ENCODE results near the gene GLDC. TPM values are rescaled to one million over a fixed set of nuclear protein-coding genes. Genes with fewer than 3 reads are reported as not detected.

Gene GLDC
- total and polyA plus RNA-seq, 2 donors (not counting 1 experiment from before 2014, with no cell fraction given) = 0.71 to 0.86 TPM

GRCh38 chr9:6672118-6672517 lies 26.6 kb upstream of the GLDC start:
- intact Hi-C loops (cut with micrococcal nuclease) = no loop called here
- Mint-ChIP-seq H3K9me3 (ENCODE audit: insufficient read depth) (no peaks in the 10 kb centered on the region), H3K4me3 (no peak overlapping the region), H3K27ac (no peak overlapping the region), H3K4me1 (peaks cover 4% of the 10 kb centered on the region), H3K27me3 (no peaks in the 10 kb centered on the region)
- no peak overlapping the region for H3K9ac ChIP-seq (ENCODE audit: low read length)
- no peaks in the 10 kb centered on the region for H3K36me3 ChIP-seq (replicated peaks in 1 of 2; ENCODE audit: control extremely low read depth in 1 of 2, control insufficient read depth in 1 of 2, extremely low read depth in 1 of 2, insufficient read depth in 2 of 2, low read length in 1 of 2)
- no peak overlapping the region for H3K4me2 ChIP-seq (replicated peaks; ENCODE audit: low read depth, low read length, poor library complexity, severe bottlenecking)
- DNase-seq = no peak
- no peak for ATAC-seq (ENCODE audit: low read depth)
- WGBS (ENCODE audit: insufficient coverage) = no CpG with 5 or more reads among the region's 3 CpGs
- ChIA-PET CTCF (interaction anchor here (0.7 to 1.5 kb wide), 3 partner anchors 10 to 105 kb away, joined by 3 read pairs; no protein-coding TSS in a partner anchor), POLR2A (no interaction called here)
- H3K27me3 ChIP-seq (replicated peaks in 1 of 4; ENCODE audit: control extremely low read depth in 1 of 4, control insufficient read depth in 3 of 4, insufficient read depth in 4 of 4, low read length in 3 of 4) = no peaks in the 10 kb centered on the region
- TF ChIP-seq EZH2 (IDR thresholded peaks at IDR 0.05; ENCODE audit: borderline replicate concordance, insufficient read depth, low read depth, low read length, poor library complexity, severe bottlenecking) = no peak
- TF ChIP-seq, protein P1, sequence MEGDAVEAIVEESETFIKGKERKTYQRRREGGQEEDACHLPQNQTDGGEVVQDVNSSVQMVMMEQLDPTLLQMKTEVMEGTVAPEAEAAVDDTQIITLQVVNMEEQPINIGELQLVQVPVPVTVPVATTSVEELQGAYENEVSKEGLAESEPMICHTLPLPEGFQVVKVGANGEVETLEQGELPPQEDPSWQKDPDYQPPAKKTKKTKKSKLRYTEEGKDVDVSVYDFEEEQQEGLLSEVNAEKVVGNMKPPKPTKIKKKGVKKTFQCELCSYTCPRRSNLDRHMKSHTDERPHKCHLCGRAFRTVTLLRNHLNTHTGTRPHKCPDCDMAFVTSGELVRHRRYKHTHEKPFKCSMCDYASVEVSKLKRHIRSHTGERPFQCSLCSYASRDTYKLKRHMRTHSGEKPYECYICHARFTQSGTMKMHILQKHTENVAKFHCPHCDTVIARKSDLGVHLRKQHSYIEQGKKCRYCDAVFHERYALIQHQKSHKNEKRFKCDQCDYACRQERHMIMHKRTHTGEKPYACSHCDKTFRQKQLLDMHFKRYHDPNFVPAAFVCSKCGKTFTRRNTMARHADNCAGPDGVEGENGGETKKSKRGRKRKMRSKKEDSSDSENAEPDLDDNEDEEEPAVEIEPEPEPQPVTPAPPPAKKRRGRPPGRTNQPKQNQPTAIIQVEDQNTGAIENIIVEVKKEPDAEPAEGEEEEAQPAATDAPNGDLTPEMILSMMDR (IDR thresholded peaks at IDR 0.05) = no peak
- H3K4me3 ChIP-seq (ENCODE audit: control extremely low read depth in 1 of 5, extremely low read depth in 1 of 5, insufficient read depth in 1 of 5, low read depth in 2 of 5, low read length in 4 of 5) = no peak overlapping the region
- no peaks in the 10 kb centered on the region for H3K4me1 ChIP-seq (ENCODE audit: control insufficient read depth in 2 of 2, insufficient read depth in 2 of 2, low read length in 2 of 2)
- no peaks in the 10 kb centered on the region for H3K9me3 ChIP-seq (ENCODE audit: control extremely low read depth in 1 of 3, control insufficient read depth in 2 of 3, insufficient read depth in 1 of 3, low read length in 2 of 3)
- no peak overlapping the region for H3K27ac ChIP-seq (ENCODE audit: low read length in 2 of 2)
- no peaks in the 10 kb centered on the region for H3K79me2 ChIP-seq (ENCODE audit: control insufficient read depth, insufficient read depth, low read length)
- no peaks in the 10 kb centered on the region for H4K20me1 ChIP-seq (ENCODE audit: control insufficient read depth, insufficient read depth, low read length, poor library complexity, severe bottlenecking)
- H2AFZ ChIP-seq (ENCODE audit: insufficient read depth, low read depth, low read length, poor library complexity, severe bottlenecking) = no peak overlapping the region

GRCh38 chr9:6671416-6671815 lies 25.9 kb upstream of the GLDC start:
- H2AFZ ChIP-seq (ENCODE audit: insufficient read depth, low read depth, low read length, poor library complexity, severe bottlenecking) = no peak overlapping the region
- H3K79me2 ChIP-seq (ENCODE audit: control insufficient read depth, insufficient read depth, low read length) = no peaks in the 10 kb centered on the region
- H3K9ac ChIP-seq (ENCODE audit: low read length) = no peak overlapping the region
- Mint-ChIP-seq H3K9me3 (ENCODE audit: insufficient read depth) (no peaks in the 10 kb centered on the region), H3K4me1 (peaks cover 4% of the 10 kb centered on the region), H3K27ac (no peak overlapping the region), H3K4me3 (no peak overlapping the region), H3K27me3 (no peaks in the 10 kb centered on the region)
- ATAC-seq (ENCODE audit: low read depth) (no peak), DNase-seq (no peak)
- no peak overlapping the region for H3K27ac ChIP-seq (ENCODE audit: low read length in 2 of 2)
- no peaks in the 10 kb centered on the region for H3K9me3 ChIP-seq (ENCODE audit: control extremely low read depth in 1 of 3, control insufficient read depth in 2 of 3, insufficient read depth in 1 of 3, low read length in 2 of 3)
- intact Hi-C loops (cut with micrococcal nuclease) = no loop called here
- no peaks in the 10 kb centered on the region for H3K36me3 ChIP-seq (replicated peaks in 1 of 2; ENCODE audit: control extremely low read depth in 1 of 2, control insufficient read depth in 1 of 2, extremely low read depth in 1 of 2, insufficient read depth in 2 of 2, low read length in 1 of 2)
- H3K27me3 ChIP-seq (replicated peaks in 1 of 4; ENCODE audit: control extremely low read depth in 1 of 4, control insufficient read depth in 3 of 4, insufficient read depth in 4 of 4, low read length in 3 of 4) = no peaks in the 10 kb centered on the region
- no peak overlapping the region for H3K4me3 ChIP-seq (ENCODE audit: control extremely low read depth in 1 of 5, extremely low read depth in 1 of 5, insufficient read depth in 1 of 5, low read depth in 2 of 5, low read length in 4 of 5)
- ChIA-PET POLR2A (no interaction called here), CTCF (interaction anchor here (0.7 to 1.5 kb wide), 7 partner anchors 10 to 247 kb away, joined by 3 read pairs; no protein-coding TSS in a partner anchor)
- no peak overlapping the region for H3K4me2 ChIP-seq (replicated peaks; ENCODE audit: low read depth, low read length, poor library complexity, severe bottlenecking)
- H4K20me1 ChIP-seq (ENCODE audit: control insufficient read depth, insufficient read depth, low read length, poor library complexity, severe bottlenecking) = no peaks in the 10 kb centered on the region
- no peaks in the 10 kb centered on the region for H3K4me1 ChIP-seq (ENCODE audit: control insufficient read depth in 2 of 2, insufficient read depth in 2 of 2, low read length in 2 of 2)
- TF ChIP-seq, protein P1 (IDR thresholded peaks at IDR 0.05) = no peak
- no peak for TF ChIP-seq EZH2 (IDR thresholded peaks at IDR 0.05; ENCODE audit: borderline replicate concordance, insufficient read depth, low read depth, low read length, poor library complexity, severe bottlenecking)
- 100% methylated on average over 1 of the region's 4 CpGs for WGBS (ENCODE audit: insufficient coverage)

Data from B cell (primary cell).